HEK293 (cell line): ENCODE results near the gene CHST7.

ENCODE experiments used
- BCL11B ChIP-seq: fragments of 450-650 bp; formaldehyde crosslinking; IDR thresholded peaks from 2 replicates; pipeline ENCODE4 v1.5.1; 2016; ENCODE audit warnings: low read depth, missing biosample characterization, missing genetic modification characterization
- KLF8 ChIP-seq: fragments of 450-650 bp; formaldehyde crosslinking; IDR thresholded peaks from 2 replicates; pipeline ENCODE4 v1.5.1; 2016; ENCODE audit warnings: missing biosample characterization, missing genetic modification characterization
- PATZ1 ChIP-seq: fragments of 450-650 bp; formaldehyde crosslinking; IDR thresholded peaks from 2 replicates; pipeline ENCODE4 v1.5.1; 2016; ENCODE audit warnings: missing biosample characterization, missing genetic modification characterization
- PRDM1 ChIP-seq: fragments of 450-650 bp; formaldehyde crosslinking; IDR thresholded peaks from 2 replicates; pipeline ENCODE4; 2016; ENCODE audit warnings: missing biosample characterization, missing genetic modification characterization
- RBAK ChIP-seq: fragments of 450-650 bp; formaldehyde crosslinking; IDR thresholded peaks from 2 replicates; pipeline ENCODE4 v1.5.1; 2016; ENCODE audit warnings: missing biosample characterization, missing genetic modification characterization
- REPIN1 ChIP-seq: fragments of 450-650 bp; formaldehyde crosslinking; IDR thresholded peaks from 2 replicates; pipeline ENCODE4 v1.5.1; 2017; ENCODE audit warnings: missing biosample characterization, missing genetic modification characterization, low read depth
- SALL2 ChIP-seq: fragments of 450-650 bp; formaldehyde crosslinking; IDR thresholded peaks from 2 replicates; pipeline ENCODE4 v1.5.0; 2017; ENCODE audit warnings: missing biosample characterization, mild to moderate bottlenecking, missing genetic modification characterization, borderline replicate concordance
- SCRT2 ChIP-seq: fragments of 450-650 bp; formaldehyde crosslinking; IDR thresholded peaks from 2 replicates; pipeline ENCODE4 v1.5.1; 2016; ENCODE audit warnings: missing biosample characterization, missing genetic modification characterization
- TSHZ1 ChIP-seq: fragments of 450-650 bp; formaldehyde crosslinking; IDR thresholded peaks from 2 replicates; pipeline ENCODE4 v1.5.1; 2016; ENCODE audit warnings: missing biosample characterization, missing genetic modification characterization, borderline replicate concordance
- WT1 ChIP-seq: fragments of 450-650 bp; formaldehyde crosslinking; IDR thresholded peaks from 2 replicates; pipeline ENCODE4 v1.5.1; 2016; ENCODE audit warnings: missing biosample characterization, missing genetic modification characterization
- ZBTB20 ChIP-seq: fragments of 450-650 bp; formaldehyde crosslinking; IDR thresholded peaks from 2 replicates; pipeline ENCODE4 v1.5.1; 2016; ENCODE audit warnings: missing biosample characterization, missing genetic modification characterization
- ZBTB21 ChIP-seq: fragments of 450-650 bp; formaldehyde crosslinking; IDR thresholded peaks from 2 replicates; pipeline ENCODE4 v1.5.1; 2017; ENCODE audit warnings: missing biosample characterization, missing genetic modification characterization
- ZBTB26 ChIP-seq: fragments of 450-650 bp; formaldehyde crosslinking; optimal IDR thresholded peaks from 2 replicates; pipeline ENCODE3; 2016; ENCODE audit warnings: missing biosample characterization, mild to moderate bottlenecking, missing genetic modification characterization
- ZBTB44 ChIP-seq: fragments of 450-650 bp; IDR thresholded peaks from 2 replicates; pipeline ENCODE4 v1.5.1; 2018; ENCODE audit warnings: missing biosample characterization, mild to moderate bottlenecking, missing genetic modification characterization
- ZNF112 ChIP-seq: fragments of 450-650 bp; formaldehyde crosslinking; IDR thresholded peaks from 2 replicates; pipeline ENCODE4 v1.5.0; 2017; ENCODE audit warnings: missing biosample characterization, missing genetic modification characterization
- ZNF121 ChIP-seq: fragments of 450-650 bp; formaldehyde crosslinking; IDR thresholded peaks from 2 replicates; pipeline ENCODE4 v1.5.1; 2016; ENCODE audit warnings: missing biosample characterization, missing genetic modification characterization
- ZNF138 ChIP-seq: fragments of 450-650 bp; formaldehyde crosslinking; IDR thresholded peaks from 2 replicates; pipeline ENCODE4 v1.5.1; 2016; ENCODE audit warnings: missing biosample characterization, missing genetic modification characterization, borderline replicate concordance
- ZNF140 ChIP-seq: fragments of 450-650 bp; formaldehyde crosslinking; IDR thresholded peaks from 2 replicates; pipeline ENCODE4 v1.5.1; 2016; ENCODE audit warnings: missing biosample characterization, missing genetic modification characterization
- ZNF146 ChIP-seq: fragments of 450-650 bp; formaldehyde crosslinking; IDR thresholded peaks from 2 replicates; pipeline ENCODE4 v1.5.1; 2016; ENCODE audit warnings: missing biosample characterization, missing genetic modification characterization
- ZNF184 ChIP-seq: fragments of 450-650 bp; IDR thresholded peaks from 2 replicates; pipeline ENCODE4 v1.5.1; 2018; ENCODE audit warnings: missing biosample characterization, mild to moderate bottlenecking, missing genetic modification characterization
- ZNF311 ChIP-seq: fragments of 450-650 bp; formaldehyde crosslinking; IDR thresholded peaks from 2 replicates; pipeline ENCODE4 v1.5.1; 2017; ENCODE audit warnings: missing biosample characterization, missing genetic modification characterization, borderline replicate concordance
- ZNF324 ChIP-seq: fragments of 450-650 bp; formaldehyde crosslinking; IDR thresholded peaks from 2 replicates; pipeline ENCODE4 v1.5.1; 2016; ENCODE audit warnings: missing biosample characterization, missing genetic modification characterization
- ZNF416 ChIP-seq: fragments of 450-650 bp; formaldehyde crosslinking; IDR thresholded peaks from 2 replicates; pipeline ENCODE4 v1.5.1; 2016; ENCODE audit warnings: missing biosample characterization, missing genetic modification characterization
- ZNF423 ChIP-seq: fragments of 450-650 bp; formaldehyde crosslinking; IDR thresholded peaks from 2 replicates; pipeline ENCODE4 v1.5.1; 2016; ENCODE audit warnings: missing biosample characterization, missing genetic modification characterization
- ZNF426 ChIP-seq: fragments of 450-650 bp; formaldehyde crosslinking; IDR thresholded peaks from 2 replicates; pipeline ENCODE4 v1.5.1; 2017; ENCODE audit warnings: missing biosample characterization, missing genetic modification characterization, mild to moderate bottlenecking, inconsistent platforms, moderate library complexity
- ZNF473 ChIP-seq: fragments of 450-650 bp; formaldehyde crosslinking; IDR thresholded peaks from 2 replicates; pipeline ENCODE4 v1.5.1; 2017; ENCODE audit warnings: missing biosample characterization, missing genetic modification characterization
- ZNF514 ChIP-seq: fragments of 450-650 bp; formaldehyde crosslinking; IDR thresholded peaks from 2 replicates; pipeline ENCODE4 v1.5.1; 2016; ENCODE audit warnings: missing biosample characterization, missing genetic modification characterization
- ZNF626 ChIP-seq: fragments of 450-650 bp; sonication (Bioruptor Pico); formaldehyde crosslinking; IDR thresholded peaks from 2 replicates; pipeline ENCODE4 v1.5.1; 2018; ENCODE audit warnings: missing biosample characterization, missing genetic modification characterization, inconsistent platforms
- ZNF704 ChIP-seq: fragments of 450-650 bp; formaldehyde crosslinking; IDR thresholded peaks from 2 replicates; pipeline ENCODE4 v1.5.1; 2016; ENCODE audit warnings: missing biosample characterization, missing genetic modification characterization
- ZNF791 ChIP-seq: fragments of 450-650 bp; formaldehyde crosslinking; IDR thresholded peaks from 2 replicates; pipeline ENCODE4 v1.5.1; 2016; ENCODE audit warnings: missing biosample characterization, missing genetic modification characterization
- ZNF792 ChIP-seq: fragments of 450-650 bp; formaldehyde crosslinking; IDR thresholded peaks from 2 replicates; pipeline ENCODE4 v1.5.1; 2016; ENCODE audit warnings: missing biosample characterization, missing genetic modification characterization
- ZXDB ChIP-seq: fragments of 450-650 bp; formaldehyde crosslinking; IDR thresholded peaks from 2 replicates; pipeline ENCODE4 v1.5.1; 2016; ENCODE audit warnings: missing biosample characterization, missing genetic modification characterization

The CHST7 gene

GRCh38 chrX:46545111-46546005 lies 28.2 kb upstream of the CHST7 start, which contains the start of gene ZNF674 (continued):
- TF ChIP-seq PATZ1 (tag by site-specific recombination) (peak; percentile 99), ZNF184 (tag by site-specific recombination) (no peak), KLF8 (tag by site-specific recombination) (peak; percentile 91), ZNF423 (tag by site-specific recombination) (no peak; the same call in 1 of the 2 replicates), ZNF140 (tag by site-specific recombination) (no peak), ZNF704 (tag by site-specific recombination) (no peak), PRDM1 (tag by site-specific recombination) (no peak), ZNF324 (peak; percentile 92), RBAK (tag by site-specific recombination) (peak; percentile 59; the same call in 1 of the 2 replicates), ZNF416 (no peak), ZNF311 (tag by site-specific recombination) (no peak), ZNF792 (tag by site-specific recombination) (no peak), ZNF626 (tag by site-specific recombination) (no peak), ZNF138 (tag by site-specific recombination) (no peak), ZXDB (tag by site-specific recombination) (peak; percentile 93), REPIN1 (tag by site-specific recombination) (no peak), SCRT2 (tag by site-specific recombination) (peak; percentile 96), TSHZ1 (peak; percentile 54; the same call in 1 of the 2 replicates), SALL2 (tag by site-specific recombination) (no peak), ZNF112 (tag by site-specific recombination) (no peak), ZBTB21 (tag by site-specific recombination) (peak; percentile 81), ZNF121 (tag by site-specific recombination) (no peak), ZBTB20 (tag by site-specific recombination) (peak; percentile 82; the same call in 1 of the 2 replicates), ZNF514 (no peak), ZBTB44 (tag by site-specific recombination) (no peak), ZNF473 (no peak), ZBTB26 (peak; percentile 56), ZNF146 (no peak), ZNF426 (tag by site-specific recombination) (no peak), ZNF791 (tag by site-specific recombination) (no peak), WT1 (tag by site-specific recombination) (peak; percentile 82), BCL11B (tag by site-specific recombination) (no peak)
